Mesothelial cell of epicardium (in vitro differentiated cells): Measurements from ENCODE around the gene IRF7. TPM values are rescaled to one million over a fixed set of nuclear protein-coding genes. Genes with fewer than 3 reads are reported as not detected.

Experiments used
- DNase-seq, 2 experiments: peaks; one replicate each; pipeline ENCODE4 v3.0.0; 2021; ENCODE audit warnings: low spot score in 2 of 2; ENCODE audit not compliant: unreplicated experiment in 2 of 2
- H3K27ac Mint-ChIP-seq: 2 replicates; pipeline ENCODE4 v1.8.0; 2021; ENCODE audit warnings: mixed read lengths
- H3K27me3 Mint-ChIP-seq: 2 replicates; pipeline ENCODE4 v1.8.0; 2021; ENCODE audit warnings: low read depth, mixed read lengths
- H3K36me3 Mint-ChIP-seq: 2 replicates; pipeline ENCODE4 v1.8.0; 2021; ENCODE audit warnings: mixed read lengths
- H3K4me1 Mint-ChIP-seq: 2 replicates; pipeline ENCODE4 v1.8.0; 2021; ENCODE audit warnings: mixed read lengths
- H3K4me3 Mint-ChIP-seq: 2 replicates; pipeline ENCODE4 v1.8.0; 2021; ENCODE audit warnings: mild to moderate bottlenecking, moderate library complexity, mixed read lengths
- H3K9me3 Mint-ChIP-seq: 2 replicates; pipeline ENCODE4 v1.8.0; 2021; ENCODE audit warnings: mixed read lengths
- total RNA-seq: library from RNA; stranded (reverse); gene quantifications from 3 replicates; pipeline ENCODE4 v1.2.1, GENCODE V29; 2021
- TF ChIP-seq, protein P1 (sequence below): fragments of 200-600 bp; sonication (generic); IDR thresholded peaks from one replicate; pipeline ENCODE4 v1.5.0; 2021; ENCODE audit warnings: antibody characterized with exemption; ENCODE audit not compliant: unreplicated experiment

The IRF7 gene
- total RNA-seq, 1 donor from 2014 or later = 21.9 TPM

DNA sequence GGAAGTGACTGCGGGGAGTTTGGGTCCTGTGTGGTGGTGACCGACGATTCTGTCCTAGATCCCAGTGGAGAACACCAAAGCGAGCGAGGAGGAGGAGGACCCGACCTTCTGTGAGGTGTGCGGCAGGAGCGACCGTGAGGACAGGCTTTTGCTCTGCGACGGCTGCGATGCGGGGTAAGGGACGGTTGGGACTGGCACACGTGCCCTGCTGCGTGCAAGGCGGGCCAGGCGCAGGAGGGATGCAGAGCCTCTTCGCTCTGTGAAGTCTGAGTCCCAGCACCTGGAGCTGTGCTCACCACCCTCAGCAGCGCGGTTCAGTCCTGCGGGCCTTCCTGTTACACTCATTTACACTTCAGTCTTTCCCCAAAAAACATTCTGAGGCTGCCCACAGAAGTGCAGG is 23.2 kb downstream of the IRF7 start:
- Mint-ChIP-seq H3K36me3 (peaks cover 43% of the 10 kb centered on the region), H3K27ac (no peak overlapping the region), H3K27me3 (no peaks in the 10 kb centered on the region), H3K4me3 (no peak overlapping the region), H3K9me3 (no peaks in the 10 kb centered on the region), H3K4me1 (no peaks in the 10 kb centered on the region)
- no peak for DNase-seq
- TF ChIP-seq, protein P1, sequence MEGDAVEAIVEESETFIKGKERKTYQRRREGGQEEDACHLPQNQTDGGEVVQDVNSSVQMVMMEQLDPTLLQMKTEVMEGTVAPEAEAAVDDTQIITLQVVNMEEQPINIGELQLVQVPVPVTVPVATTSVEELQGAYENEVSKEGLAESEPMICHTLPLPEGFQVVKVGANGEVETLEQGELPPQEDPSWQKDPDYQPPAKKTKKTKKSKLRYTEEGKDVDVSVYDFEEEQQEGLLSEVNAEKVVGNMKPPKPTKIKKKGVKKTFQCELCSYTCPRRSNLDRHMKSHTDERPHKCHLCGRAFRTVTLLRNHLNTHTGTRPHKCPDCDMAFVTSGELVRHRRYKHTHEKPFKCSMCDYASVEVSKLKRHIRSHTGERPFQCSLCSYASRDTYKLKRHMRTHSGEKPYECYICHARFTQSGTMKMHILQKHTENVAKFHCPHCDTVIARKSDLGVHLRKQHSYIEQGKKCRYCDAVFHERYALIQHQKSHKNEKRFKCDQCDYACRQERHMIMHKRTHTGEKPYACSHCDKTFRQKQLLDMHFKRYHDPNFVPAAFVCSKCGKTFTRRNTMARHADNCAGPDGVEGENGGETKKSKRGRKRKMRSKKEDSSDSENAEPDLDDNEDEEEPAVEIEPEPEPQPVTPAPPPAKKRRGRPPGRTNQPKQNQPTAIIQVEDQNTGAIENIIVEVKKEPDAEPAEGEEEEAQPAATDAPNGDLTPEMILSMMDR = no peak

DNA sequence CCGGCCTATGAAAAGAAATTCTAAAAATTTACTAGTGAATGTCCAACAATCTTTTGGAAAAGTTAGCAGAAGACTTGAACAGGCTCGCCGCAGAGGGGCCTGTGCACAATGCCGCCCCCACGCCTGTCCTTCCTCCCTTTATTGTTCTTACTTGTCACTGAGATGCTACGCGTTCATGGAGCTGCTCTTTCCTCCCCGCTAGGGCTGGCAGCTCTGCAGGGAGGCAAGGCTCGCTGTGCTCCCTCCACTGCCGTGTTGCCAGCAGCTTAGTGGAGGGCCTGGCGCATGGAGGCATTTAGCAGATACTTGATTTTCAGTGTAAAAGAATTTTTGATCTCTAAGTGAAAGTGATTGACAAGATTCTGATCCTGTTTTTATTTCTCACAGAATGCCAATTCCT is 24.8 kb downstream of the IRF7 start:
- Mint-ChIP-seq H3K27ac (no peak overlapping the region), H3K36me3 (peaks cover 47% of the 10 kb centered on the region), H3K4me3 (no peak overlapping the region), H3K4me1 (no peaks in the 10 kb centered on the region), H3K9me3 (no peaks in the 10 kb centered on the region), H3K27me3 (no peaks in the 10 kb centered on the region)
- DNase-seq = no peak
- TF ChIP-seq, protein P1 = no peak

DNA sequence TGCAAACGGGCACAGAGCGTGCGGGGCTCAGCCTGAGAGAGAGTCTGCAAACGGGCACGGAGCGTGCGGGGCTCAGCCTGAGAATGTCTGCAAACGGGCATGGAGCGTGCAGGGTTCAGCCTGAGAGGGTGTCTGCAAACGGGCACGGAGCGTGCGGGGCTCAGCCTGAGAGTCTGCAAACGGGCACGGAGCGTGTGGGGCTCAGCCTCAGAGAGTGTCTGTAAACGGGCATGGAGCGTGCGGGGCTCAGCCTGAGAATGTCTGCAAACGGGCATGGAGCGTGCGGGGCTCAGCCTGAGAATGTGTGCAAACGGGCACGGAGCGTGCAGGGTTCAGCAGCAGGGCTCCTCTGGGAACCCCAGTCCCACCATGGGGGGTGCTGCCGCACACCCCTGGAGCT is 26.0 kb downstream of the IRF7 start:
- Mint-ChIP-seq H3K9me3 (no peaks in the 10 kb centered on the region), H3K4me1 (no peaks in the 10 kb centered on the region), H3K4me3 (no peak overlapping the region), H3K27ac (no peak overlapping the region), H3K36me3 (peaks cover 46% of the 10 kb centered on the region), H3K27me3 (no peaks in the 10 kb centered on the region)
- TF ChIP-seq, protein P1 = no peak
- no peak for DNase-seq

DNA sequence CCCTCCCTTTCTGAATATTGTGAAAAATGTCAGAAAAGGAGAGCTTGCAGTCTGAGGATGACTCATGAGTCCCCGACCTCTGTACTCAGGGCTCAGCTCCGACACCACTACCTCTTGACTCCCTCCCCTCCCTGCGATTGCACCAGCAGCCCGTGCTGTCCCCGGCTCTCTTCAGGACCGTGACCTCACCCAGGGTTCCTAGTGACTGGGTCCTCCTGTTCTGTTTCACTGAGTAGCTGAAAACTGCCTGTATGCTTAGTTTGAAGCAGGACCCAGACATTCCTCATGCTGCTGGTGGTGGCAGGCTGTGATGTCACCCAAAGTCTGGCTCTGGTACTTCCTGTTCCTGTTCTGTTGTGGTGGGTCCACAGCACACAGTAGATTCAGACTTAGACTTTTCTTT is 27.8 kb downstream of the IRF7 start:
- Mint-ChIP-seq H3K4me1 (no peaks in the 10 kb centered on the region), H3K9me3 (no peaks in the 10 kb centered on the region), H3K27me3 (no peaks in the 10 kb centered on the region), H3K36me3 (peaks cover 36% of the 10 kb centered on the region), H3K27ac (no peak overlapping the region), H3K4me3 (no peak overlapping the region)
- DNase-seq = no peak
- TF ChIP-seq, protein P1 = no peak

DNA sequence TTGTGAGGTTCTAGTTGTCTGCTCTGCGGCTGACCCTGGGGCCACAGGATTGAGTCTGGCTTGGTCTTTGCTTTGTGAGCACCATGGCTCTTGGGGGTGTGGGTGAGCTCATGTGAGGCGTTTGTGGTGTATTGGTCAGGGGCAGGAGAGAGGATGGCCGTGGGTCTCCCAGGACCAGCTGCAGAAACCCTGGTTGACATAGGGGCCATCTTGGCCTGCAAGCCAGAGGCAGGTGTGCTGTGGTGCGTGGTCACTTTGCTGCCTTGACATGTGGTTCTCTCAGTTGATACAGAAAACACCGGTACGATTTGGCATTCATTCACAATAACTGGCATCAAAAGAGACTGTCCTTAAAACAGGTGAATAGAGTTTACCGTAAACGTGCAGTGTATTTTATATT is 28.2 kb downstream of the IRF7 start:
- TF ChIP-seq, protein P1 = no peak
- Mint-ChIP-seq H3K4me1 (no peaks in the 10 kb centered on the region), H3K36me3 (peaks cover 34% of the 10 kb centered on the region), H3K27me3 (no peaks in the 10 kb centered on the region), H3K4me3 (no peak overlapping the region), H3K9me3 (no peaks in the 10 kb centered on the region), H3K27ac (no peak overlapping the region)
- DNase-seq = no peak
